Mucosa of descending colon (tissue), 3 donors: ENCODE data around the gene SIGLEC6. TPM values are rescaled to one million over a fixed set of nuclear protein-coding genes. Genes with fewer than 3 reads are reported as not detected.

Experiments used
- ATAC-seq: fragments of 200-7000 bp; cut with Tn5 transposase; one replicate; pipeline ENCODE4 v1.9.1; 2020; ENCODE audit warnings: mild to moderate bottlenecking, moderate library complexity
- DNase-seq, 3 donors: peaks; one replicate each; pipeline ENCODE4 v3.0.0-alpha.2; 2020
- H3K36me3 ChIP-seq: fragments of 200-600 bp; one replicate; pipeline ENCODE4 v1.8.0; 2021; ENCODE audit warnings: low read depth, mild to moderate bottlenecking
- H3K4me1 ChIP-seq: fragments of 200-600 bp; one replicate; pipeline ENCODE4 v1.8.0; 2021; ENCODE audit warnings: low read depth, mild to moderate bottlenecking
- H3K4me3 ChIP-seq: fragments of 200-600 bp; one replicate; pipeline ENCODE4 v1.8.0; 2021; ENCODE audit warnings: mild to moderate bottlenecking
- H3K9me3 ChIP-seq: fragments of 200-600 bp; one replicate; pipeline ENCODE4 v1.8.0; 2021; ENCODE audit warnings: mild to moderate bottlenecking
- CTCF ChIP-seq: fragments of 200-600 bp; IDR thresholded peaks from one replicate; pipeline ENCODE4 v1.8.0; 2022; ENCODE audit warnings: antibody characterized with exemption, mild to moderate bottlenecking
- intact Hi-C, 2 donors: fragments of 100-400 bp; cut with DNase I in 1 of 2; cut with micrococcal nuclease in 1 of 2; formaldehyde crosslinking; loops; one replicate each; pipeline versions ENCODE4 v1.11.0 to v1.11.1; 2022; cut with DNase I, micrococcal nuclease
- total RNA-seq, 3 donors: library from RNA; stranded (reverse); fragmentation: NEBNext Ultra II Directional in 2 of 3; extraction: Animal tissue kit (Norgen Biotek cat#: 25700) in 2 of 3; gene quantifications; one replicate each; pipeline versions ENCODE4 v1.2.1 to v1.2.4, GENCODE V29; 2021 to 2023
- donor health status: DM: no; HTN: no; CAD: no; lungs with moderate emphysema.
- donor health status: DM: no; HTN: no; CAD: no.
- donor health status: DM: no; HTN: yes; CAD: no.

The SIGLEC6 gene
- total RNA-seq, 3 donors from 2014 or later = 0.75 to 3.6 (median 2.8) TPM

GRCh38 chr19:51565583-51565982 is 34.1 kb upstream of the SIGLEC6 start:
- intact Hi-C loops = no loop called here
- ATAC-seq (no peak), DNase-seq (no peak)
- Histone ChIP-seq H3K4me3 (no peak overlapping the region), H3K36me3 (no peaks in the 10 kb centered on the region), H3K4me1 (no peaks in the 10 kb centered on the region), H3K9me3 (no peaks in the 10 kb centered on the region)
- no peak for TF ChIP-seq CTCF

DNA sequence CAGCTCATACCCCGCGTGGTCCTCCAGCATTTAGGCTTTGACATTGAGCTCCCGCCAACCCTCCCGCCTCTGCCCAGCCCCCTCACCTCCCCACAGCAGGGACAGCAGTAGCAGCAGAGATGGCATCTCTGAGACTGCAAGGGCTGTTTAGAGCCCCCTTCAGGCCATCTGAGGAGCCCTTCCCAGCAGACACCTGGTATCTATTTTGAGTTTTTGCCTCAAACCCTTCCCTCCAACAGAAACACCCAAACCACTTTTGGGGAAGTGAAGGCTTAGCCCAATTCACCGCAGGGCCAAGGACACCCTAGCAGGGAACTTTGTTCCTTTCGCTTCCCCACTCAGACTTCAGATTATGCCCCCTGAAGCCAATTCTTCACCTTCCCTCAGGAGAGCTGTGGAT is 33.3 kb upstream of the SIGLEC6 start:
- ATAC-seq (no peak), DNase-seq (no peak)
- H3K9me3 ChIP-seq = no peaks in the 10 kb centered on the region
- H3K4me1 ChIP-seq = no peaks in the 10 kb centered on the region
- no peak overlapping the region for H3K4me3 ChIP-seq
- intact Hi-C loops = no loop called here
- no peak for TF ChIP-seq CTCF
- H3K36me3 ChIP-seq = no peaks in the 10 kb centered on the region

DNA sequence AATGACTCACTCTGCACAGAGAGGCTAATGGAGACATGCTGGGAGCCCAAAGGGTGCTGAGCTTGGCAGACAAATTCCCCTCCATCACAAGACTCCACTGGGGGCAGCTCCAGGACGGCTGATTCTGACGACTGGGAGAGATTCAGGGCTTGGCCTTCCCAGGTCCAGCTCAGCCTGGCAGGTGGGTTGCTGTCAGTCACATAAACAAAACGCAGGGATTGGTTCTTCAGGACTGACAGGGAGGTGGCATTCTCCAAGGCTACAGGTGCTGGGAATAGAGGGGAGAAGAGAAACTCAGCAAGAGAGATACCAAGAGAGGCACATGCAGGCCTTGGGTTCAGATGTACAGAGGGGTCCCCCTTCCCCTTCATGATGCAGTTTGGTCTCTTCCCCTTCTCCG is 28.9 kb upstream of the SIGLEC6 start:
- Histone ChIP-seq H3K4me1 (no peaks in the 10 kb centered on the region), H3K4me3 (no peak overlapping the region), H3K36me3 (no peaks in the 10 kb centered on the region), H3K9me3 (no peaks in the 10 kb centered on the region)
- intact Hi-C loops = no loop called here
- DNase-seq (no peak), ATAC-seq (no peak)
- no peak for TF ChIP-seq CTCF

DNA sequence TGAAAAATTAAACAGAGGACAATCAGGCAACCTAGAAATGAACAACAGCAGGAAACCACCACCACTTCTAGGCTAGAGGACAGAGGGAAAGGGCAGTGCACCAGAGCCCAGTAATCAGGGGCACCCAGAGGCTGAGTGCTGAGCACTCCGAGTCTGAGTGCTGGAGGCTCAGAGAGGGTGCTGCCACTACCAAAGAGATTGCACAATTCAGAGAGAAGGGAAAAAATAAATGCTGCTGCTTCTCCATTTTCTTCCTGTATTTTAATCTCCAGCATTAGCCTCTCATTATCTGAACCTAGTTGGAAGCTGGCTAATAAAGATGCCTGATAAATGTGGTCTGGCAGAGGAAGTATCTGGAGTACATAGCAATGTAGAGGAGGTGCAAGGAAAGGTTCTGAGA is 27.8 kb upstream of the SIGLEC6 start:
- H3K4me1 ChIP-seq = no peaks in the 10 kb centered on the region
- no peaks in the 10 kb centered on the region for H3K36me3 ChIP-seq
- DNase-seq = no peak
- H3K9me3 ChIP-seq = no peaks in the 10 kb centered on the region
- H3K4me3 ChIP-seq = no peak overlapping the region
- no peak for ATAC-seq
- intact Hi-C loops = no loop called here
- no peak for TF ChIP-seq CTCF

DNA sequence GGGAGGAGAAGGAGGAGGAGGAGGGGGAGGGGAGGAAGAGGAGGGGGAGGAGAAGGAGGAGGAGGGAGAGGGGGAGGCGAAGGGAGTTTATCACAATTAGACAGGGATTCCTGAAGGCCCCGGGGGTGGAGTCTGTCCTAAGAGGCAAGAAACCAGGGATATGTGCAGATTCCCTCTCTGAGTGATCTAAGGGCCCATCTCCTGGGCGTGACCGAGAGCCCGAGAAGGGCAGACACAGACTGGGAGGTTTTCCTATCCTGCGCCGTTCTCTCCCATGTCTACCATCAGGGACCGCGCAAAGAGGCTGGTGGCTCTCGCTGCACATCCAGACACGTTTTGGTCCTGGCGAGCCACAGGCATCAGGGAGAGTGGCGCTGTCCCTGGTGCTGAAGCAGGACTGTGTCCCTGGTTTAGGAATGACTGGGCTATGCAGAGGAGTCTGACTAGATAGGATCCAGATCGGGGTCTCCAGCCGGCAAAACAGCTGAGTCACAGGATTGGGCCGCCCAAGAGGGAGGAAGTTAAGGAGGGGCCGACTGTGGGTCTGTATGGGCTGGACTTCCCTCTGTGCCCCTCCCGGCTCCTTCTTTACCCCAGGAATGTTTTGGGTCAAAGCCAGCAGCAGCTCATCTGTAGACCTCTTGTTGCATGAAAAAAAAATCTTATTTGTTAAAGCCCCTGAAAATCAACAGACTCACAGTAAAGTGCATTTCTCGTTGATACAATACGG is 21.7 kb upstream of the SIGLEC6 start:
- no peak overlapping the region for H3K4me3 ChIP-seq
- TF ChIP-seq CTCF = no peak
- peak in 2 of 3 donors; percentile 74 to 86 for DNase-seq
- H3K36me3 ChIP-seq = no peaks in the 10 kb centered on the region
- H3K4me1 ChIP-seq = no peaks in the 10 kb centered on the region
- no peaks in the 10 kb centered on the region for H3K9me3 ChIP-seq
- intact Hi-C loops = no loop called here
- ATAC-seq = peak; percentile 59

- H3K4me3 ChIP-seq = no peak overlapping the region
- no peaks in the 10 kb centered on the region for H3K36me3 ChIP-seq
- intact Hi-C loops = no loop called here
- H3K4me1 ChIP-seq = no peaks in the 10 kb centered on the region
- DNase-seq = no peak
- no peak for TF ChIP-seq CTCF
- H3K9me3 ChIP-seq = no peaks in the 10 kb centered on the region
- ATAC-seq = no peak
Observed at GRCh38 chr19:51552608-51552995, 21.1 kb upstream of the SIGLEC6 start.
